Effector memory CD4-positive, alpha-beta T cell (primary cell): Measurements from ENCODE around the gene PPP1R3F.

Source experiments
- DNase-seq, 3 donors: peaks; one replicate each; pipeline ENCODE4 v3.0.0-alpha.2; 2020
- H3K27ac ChIP-seq: 2 replicates; pipeline ENCODE4 v1.7.0; 2013; ENCODE audit warnings: mild to moderate bottlenecking, low read length, moderate library complexity; ENCODE audit not compliant: insufficient read depth, poor library complexity, severe bottlenecking
- H3K27me3 ChIP-seq: replicated peaks from 2 replicates; pipeline ENCODE4 v1.7.0; 2013; ENCODE audit warnings: mild to moderate bottlenecking, low read length; ENCODE audit not compliant: insufficient read depth, control insufficient read depth, poor library complexity, severe bottlenecking
- H3K36me3 ChIP-seq: 2 replicates; pipeline ENCODE4 v1.7.0; 2013; ENCODE audit warnings: mild to moderate bottlenecking, low read length, moderate library complexity; ENCODE audit not compliant: control insufficient read depth, insufficient read depth
- H3K4me1 ChIP-seq: 2 replicates; pipeline ENCODE4 v1.7.0; 2013; ENCODE audit warnings: low read length, mild to moderate bottlenecking; ENCODE audit not compliant: control insufficient read depth, insufficient read depth, poor library complexity, severe bottlenecking
- H3K4me3 ChIP-seq: 2 replicates; pipeline ENCODE4 v1.7.0; 2013; ENCODE audit warnings: low read length, low read depth, mild to moderate bottlenecking; ENCODE audit not compliant: insufficient read depth, poor library complexity, severe bottlenecking
- H3K9me3 ChIP-seq: 2 replicates; pipeline ENCODE4 v1.7.0; 2013; ENCODE audit warnings: mild to moderate bottlenecking, low read length, moderate library complexity; ENCODE audit not compliant: control insufficient read depth

The PPP1R3F gene

DNA sequence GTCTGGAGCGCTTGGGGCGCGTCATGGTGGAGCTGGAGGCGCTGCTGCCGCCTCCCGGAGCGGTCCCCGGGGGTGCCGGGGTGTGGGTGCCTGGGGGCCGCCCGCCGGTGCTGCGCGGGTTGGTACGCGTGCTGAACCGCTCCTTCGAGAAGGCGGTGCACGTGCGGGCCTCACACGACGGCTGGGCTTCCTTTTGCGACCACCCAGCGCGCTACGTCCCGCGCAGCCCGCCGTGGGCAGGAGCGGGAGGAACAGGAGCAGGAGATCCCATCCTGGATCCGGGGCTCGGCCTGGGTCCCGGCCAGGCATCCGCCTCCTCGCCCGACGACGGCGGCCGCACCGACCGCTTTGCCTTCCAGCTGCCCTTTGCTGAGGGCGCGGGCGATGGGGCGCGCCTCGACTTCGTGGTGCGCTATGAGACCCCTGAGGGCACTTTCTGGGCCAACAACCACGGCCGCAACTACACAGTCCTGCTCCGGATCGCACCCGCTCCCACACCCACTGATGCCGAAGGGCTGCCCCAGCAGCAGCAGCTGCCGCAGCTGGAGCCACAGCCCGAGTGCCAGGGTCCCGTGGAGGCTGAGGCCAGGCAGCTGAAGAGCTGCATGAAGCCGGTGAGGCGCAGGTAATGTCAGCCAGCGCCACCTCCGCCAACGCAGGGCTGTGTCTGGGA is 792 bp downstream of the PPP1R3F start:
- Histone ChIP-seq H3K9me3 (no peaks in the 10 kb centered on the region), H3K27ac (peak overlapping the region; percentile 97), H3K4me3 (peak overlapping the region; percentile 54), H3K27me3 (no peaks in the 10 kb centered on the region), H3K36me3 (no peaks in the 10 kb centered on the region), H3K4me1 (peaks cover 35% of the 10 kb centered on the region)
- no peak for DNase-seq

DNA sequence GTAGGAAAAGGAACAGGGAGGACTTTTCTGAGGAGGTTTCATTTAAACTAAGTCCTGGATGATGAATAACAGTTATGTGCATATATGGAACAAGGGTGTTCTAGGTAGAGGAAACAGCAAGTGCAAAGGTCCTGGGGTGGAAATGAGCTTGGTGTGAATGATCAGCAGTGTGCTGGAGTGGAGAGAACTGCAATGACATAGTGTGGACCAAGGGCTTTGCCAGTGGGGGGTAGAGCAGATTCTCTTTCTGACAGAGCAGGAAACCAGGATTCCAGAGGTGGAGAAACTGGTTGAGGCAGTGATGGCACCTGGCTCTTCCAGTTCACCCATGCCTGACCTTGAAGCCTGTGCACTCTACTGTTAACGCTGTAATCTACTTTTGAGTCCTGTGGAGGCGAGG is 1.7 kb downstream of the PPP1R3F start:
- H3K4me1 ChIP-seq, result peaks cover 37% of the 10 kb centered on the region

GRCh38 chrX:49272421-49272820 is 2.8 kb downstream of the PPP1R3F start:
- Histone ChIP-seq H3K4me1 (peaks cover 45% of the 10 kb centered on the region), H3K27me3 (no peaks in the 10 kb centered on the region), H3K9me3 (no peaks in the 10 kb centered on the region), H3K36me3 (no peaks in the 10 kb centered on the region), H3K4me3 (peak overlapping the region; percentile 39), H3K27ac (peak overlapping the region; percentile 41)
- DNase-seq, result peak in 1 of 3 donors; percentile 11

More for the DNA sequence above, 1.7 kb downstream of the PPP1R3F start:
- Histone ChIP-seq H3K4me3 (no peak overlapping the region), H3K9me3 (no peaks in the 10 kb centered on the region), H3K27ac (peak overlapping the region; percentile 2), H3K27me3 (no peaks in the 10 kb centered on the region), H3K36me3 (no peaks in the 10 kb centered on the region)
- DNase-seq, result no peak

- peak in 1 of 3 donors; percentile 28 for DNase-seq
- Histone ChIP-seq H3K36me3 (no peaks in the 10 kb centered on the region), H3K27ac (peak overlapping the region; percentile 41), H3K9me3 (no peaks in the 10 kb centered on the region), H3K4me1 (peaks cover 42% of the 10 kb centered on the region), H3K4me3 (peak overlapping the region; percentile 39), H3K27me3 (no peaks in the 10 kb centered on the region)
These were observed 3.7 kb downstream of the PPP1R3F start for GRCh38 chrX:49273181-49273727.

GRCh38 chrX:49276207-49276606 is 6.6 kb downstream of the PPP1R3F start:
- Histone ChIP-seq H3K27ac (peak overlapping the region; percentile 25), H3K27me3 (no peaks in the 10 kb centered on the region)

GRCh38 chrX:49276671-49277534 is 7.3 kb downstream of the PPP1R3F start:
- Histone ChIP-seq H3K4me3 (no peak overlapping the region), H3K27ac (peak overlapping the region; percentile 37), H3K4me1 (peaks cover 38% of the 10 kb centered on the region), H3K27me3 (no peaks in the 10 kb centered on the region), H3K9me3 (no peaks in the 10 kb centered on the region), H3K36me3 (no peaks in the 10 kb centered on the region)
- DNase-seq, result no peak

More at GRCh38 chrX:49276207-49276606, 6.6 kb downstream of the PPP1R3F start:
- Histone ChIP-seq H3K9me3 (no peaks in the 10 kb centered on the region), H3K4me3 (no peak overlapping the region), H3K36me3 (no peaks in the 10 kb centered on the region), H3K4me1 (peaks cover 40% of the 10 kb centered on the region)
- DNase-seq, result no peak

DNA sequence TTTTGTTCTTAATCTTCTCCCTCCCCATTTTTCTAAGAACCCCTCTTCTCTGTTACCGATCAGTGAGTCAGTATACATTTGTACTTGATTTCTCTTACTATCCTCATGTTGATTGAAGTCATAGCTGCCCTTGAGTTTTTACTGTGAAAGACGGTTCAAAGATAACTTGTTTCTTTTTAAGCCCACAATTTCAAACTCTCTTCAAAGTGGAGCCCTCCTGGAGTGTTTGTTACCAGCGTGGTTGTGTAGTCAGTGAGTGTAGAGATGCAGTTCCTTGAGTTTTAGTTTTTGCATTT is 7.9 kb downstream of the PPP1R3F start:
- H3K4me3 ChIP-seq, result no peak overlapping the region
- no peaks in the 10 kb centered on the region for H3K9me3 ChIP-seq
- peak overlapping the region; percentile 37 for H3K27ac ChIP-seq
- DNase-seq, result no peak
- H3K4me1 ChIP-seq, result peaks cover 32% of the 10 kb centered on the region
- H3K27me3 ChIP-seq, result no peaks in the 10 kb centered on the region
- H3K36me3 ChIP-seq, result no peaks in the 10 kb centered on the region

DNA sequence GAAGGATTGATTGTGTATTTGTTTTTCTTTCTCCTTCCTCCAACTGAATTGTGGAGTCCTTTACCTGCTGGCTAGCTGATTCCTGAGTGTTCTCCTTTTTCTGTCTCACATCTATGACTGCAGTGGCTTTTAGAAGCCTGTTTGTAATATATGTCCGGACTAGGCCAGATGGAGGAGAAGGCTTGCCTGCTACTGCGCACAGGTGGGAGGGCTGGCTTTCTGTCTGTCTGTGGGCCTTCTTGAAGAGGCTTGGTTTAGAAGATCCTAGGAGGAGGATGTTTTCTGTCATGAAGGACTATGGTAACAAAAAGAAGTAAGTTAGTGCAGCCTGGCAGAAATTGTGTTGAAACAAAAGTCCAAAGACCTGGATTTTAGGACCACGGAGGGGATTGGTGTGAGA is 8.5 kb downstream of the PPP1R3F start:
- DNase-seq, result no peak
- no peak overlapping the region for H3K4me3 ChIP-seq
- peak overlapping the region; percentile 37 for H3K27ac ChIP-seq
- H3K4me1 ChIP-seq, result peaks cover 32% of the 10 kb centered on the region
- H3K36me3 ChIP-seq, result no peaks in the 10 kb centered on the region
- H3K9me3 ChIP-seq, result no peaks in the 10 kb centered on the region
- H3K27me3 ChIP-seq, result no peaks in the 10 kb centered on the region

- Histone ChIP-seq H3K4me3 (no peak overlapping the region), H3K27ac (no peak overlapping the region), H3K27me3 (no peaks in the 10 kb centered on the region), H3K36me3 (no peaks in the 10 kb centered on the region), H3K4me1 (peaks cover 4% of the 10 kb centered on the region), H3K9me3 (no peaks in the 10 kb centered on the region)
- DNase-seq, result no peak
These were observed 13.0 kb downstream of the PPP1R3F start for GRCh38 chrX:49282647-49283011.

- Histone ChIP-seq H3K9me3 (no peaks in the 10 kb centered on the region), H3K27me3 (no peaks in the 10 kb centered on the region), H3K27ac (no peak overlapping the region)
These were observed 14.6 kb downstream of the PPP1R3F start for GRCh38 chrX:49284212-49284611.

More at GRCh38 chrX:49284212-49284611, 14.6 kb downstream of the PPP1R3F start:
- DNase-seq, result no peak
- Histone ChIP-seq H3K4me1 (no peaks in the 10 kb centered on the region), H3K36me3 (no peaks in the 10 kb centered on the region), H3K4me3 (no peak overlapping the region)
